HG03060 (cell line): ENCODE results near the gene IGSF21.

Source experiments
- ATAC-seq: cut with Tn5 transposase; IDR thresholded peaks from one replicate; pipeline ENCODE4 v1.9.1; 2021; ENCODE audit warnings: low read depth, moderate number of reproducible peaks; ENCODE audit not compliant: unreplicated experiment

The IGSF21 gene

DNA sequence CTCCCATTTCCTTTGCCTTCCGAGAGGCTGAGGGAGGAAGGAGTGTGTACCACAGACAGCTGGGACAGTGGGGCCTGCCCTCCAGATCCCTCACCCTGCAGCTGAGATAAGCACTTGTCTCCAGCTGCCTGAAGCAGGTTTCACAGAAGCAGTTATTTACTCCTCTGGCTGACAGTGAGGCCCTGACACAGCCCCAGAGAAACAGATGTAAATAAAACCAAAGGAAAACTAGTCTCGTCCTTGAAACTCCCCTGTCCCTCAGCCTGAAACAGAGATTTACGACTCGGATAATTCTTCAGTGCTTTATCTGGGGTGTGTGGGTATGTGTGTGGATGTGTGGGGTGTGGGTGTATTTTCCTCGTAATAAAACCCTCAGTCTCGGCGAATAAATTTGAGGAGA is 181.1 kb downstream of the IGSF21 start:
- ATAC-seq, result no peak

DNA sequence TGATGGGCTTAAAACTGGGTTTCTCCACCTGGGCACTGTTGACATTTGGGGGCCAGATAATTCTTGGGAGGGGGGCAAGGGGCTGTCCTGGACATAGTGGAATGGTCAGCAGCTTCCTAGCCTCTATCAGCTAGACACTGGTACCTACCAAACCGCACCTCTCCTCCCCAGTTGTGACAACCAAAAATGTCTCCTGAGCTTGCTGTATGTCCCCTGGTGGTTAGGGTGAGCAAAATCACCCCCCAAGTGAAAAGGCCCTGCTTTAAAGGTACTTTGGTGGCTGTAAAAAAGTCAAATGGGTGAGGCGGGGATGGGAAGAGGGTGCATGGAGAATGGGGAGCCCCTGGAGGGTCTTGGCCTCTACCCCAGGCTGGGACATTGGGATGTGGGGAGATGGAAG is 182.0 kb downstream of the IGSF21 start:
- no peak for ATAC-seq

DNA sequence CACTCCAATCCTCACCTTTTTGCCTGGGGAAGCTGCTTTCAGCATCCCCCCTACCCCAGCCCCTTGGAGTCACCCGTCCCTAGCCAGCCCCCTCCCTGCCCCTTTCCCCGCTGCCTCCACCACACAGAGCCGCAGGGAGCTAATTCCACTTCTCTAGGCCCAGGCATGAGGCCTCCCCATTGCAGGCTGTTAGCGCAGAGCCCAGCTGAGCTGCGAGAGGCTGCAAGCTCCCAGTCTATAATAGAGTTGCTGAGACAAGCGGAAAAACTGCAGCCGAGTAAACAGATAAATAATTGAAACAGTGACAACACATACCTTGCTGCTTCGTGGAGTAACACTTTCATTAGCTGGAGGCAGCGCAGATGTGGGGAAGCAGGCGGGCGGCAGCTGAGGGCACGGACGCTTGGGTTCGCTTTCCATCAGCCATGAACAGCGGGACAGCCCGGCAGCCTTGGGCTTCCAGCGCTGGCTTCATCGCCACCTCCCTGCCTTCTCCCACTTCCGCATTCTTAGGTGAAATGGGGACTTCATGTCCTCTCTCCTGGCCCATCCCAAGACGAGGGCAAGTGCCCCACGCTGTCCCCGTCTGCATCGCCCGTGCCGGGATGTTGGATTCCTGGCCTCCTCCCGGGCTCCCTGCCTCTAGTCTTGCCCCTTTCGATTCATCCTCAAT is 183.3 kb downstream of the IGSF21 start:
- ATAC-seq, result no peak

DNA sequence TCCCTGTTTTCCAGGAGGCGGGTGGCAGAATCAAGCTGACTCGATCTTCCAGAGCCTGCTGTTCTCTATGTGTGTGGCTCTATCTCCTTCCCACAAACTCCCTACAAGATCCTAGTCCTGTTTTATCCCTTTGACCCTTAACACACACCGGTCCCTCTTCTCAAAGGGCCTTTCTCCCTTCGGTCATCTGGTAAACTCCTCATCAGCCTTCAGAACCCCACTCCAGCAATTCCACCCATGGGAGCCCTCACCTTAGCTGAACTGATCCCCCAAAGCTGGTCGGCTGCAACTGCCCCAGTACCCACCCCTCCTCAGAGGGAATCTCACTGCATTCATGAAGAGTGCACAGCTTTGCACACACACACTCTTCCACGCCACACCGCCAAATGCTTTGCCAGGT is 184.9 kb downstream of the IGSF21 start:
- ATAC-seq, result no peak

DNA sequence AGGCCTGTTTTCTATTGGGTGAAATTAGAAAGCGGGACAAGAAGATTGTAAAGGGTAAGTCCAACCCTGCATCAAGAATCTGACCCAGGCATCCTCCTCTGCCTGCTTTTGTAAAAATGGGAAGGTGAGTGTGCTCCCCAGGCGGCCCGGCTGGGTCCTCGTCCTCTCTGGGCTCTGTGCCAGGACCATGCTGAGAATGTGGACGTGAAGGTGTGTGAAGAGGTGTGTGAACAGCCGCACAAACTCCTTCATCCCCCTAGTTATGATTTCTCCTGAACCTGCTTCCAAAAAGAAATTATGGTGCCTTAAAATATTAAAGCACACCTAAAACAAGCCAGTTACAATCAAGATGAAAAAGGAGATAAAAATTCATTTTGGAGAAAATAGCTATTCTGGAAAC is 185.7 kb downstream of the IGSF21 start:
- ATAC-seq, result no peak

DNA sequence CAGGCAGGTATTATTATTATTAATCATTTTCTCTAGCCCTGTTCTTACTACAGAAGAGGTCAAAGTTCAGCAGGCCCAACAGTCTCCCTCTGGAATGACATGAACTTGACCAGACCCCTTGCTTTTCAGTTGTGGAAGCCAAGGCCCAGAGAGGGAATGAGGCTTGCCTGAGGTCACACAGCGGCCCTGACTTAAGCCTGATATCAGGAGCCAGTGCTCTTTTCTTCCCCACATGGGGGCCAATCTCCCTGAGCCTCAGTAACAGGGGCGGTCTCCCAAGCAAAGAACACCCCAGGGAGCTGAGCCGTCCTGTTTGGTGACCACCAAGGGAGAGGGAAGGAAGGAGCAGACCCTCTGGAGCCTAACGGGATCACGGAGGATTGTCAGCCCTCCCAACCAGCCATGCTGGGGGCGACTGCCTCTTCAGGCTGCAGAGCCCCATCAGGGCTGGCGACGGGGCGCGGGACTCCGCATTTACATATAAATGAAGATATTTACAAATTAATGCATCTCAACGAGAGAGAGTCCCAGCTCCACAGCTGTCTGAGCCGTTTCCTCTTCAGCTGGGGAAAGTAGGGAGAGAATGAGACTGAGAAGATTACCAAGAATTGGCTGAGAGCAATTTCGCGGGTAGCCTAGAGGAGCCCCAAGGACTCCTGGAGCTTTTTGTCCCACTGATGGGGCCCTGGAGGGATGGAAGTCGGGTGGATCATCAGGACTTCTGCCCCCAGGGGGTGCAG is 187.0 kb downstream of the IGSF21 start:
- no peak for ATAC-seq

DNA sequence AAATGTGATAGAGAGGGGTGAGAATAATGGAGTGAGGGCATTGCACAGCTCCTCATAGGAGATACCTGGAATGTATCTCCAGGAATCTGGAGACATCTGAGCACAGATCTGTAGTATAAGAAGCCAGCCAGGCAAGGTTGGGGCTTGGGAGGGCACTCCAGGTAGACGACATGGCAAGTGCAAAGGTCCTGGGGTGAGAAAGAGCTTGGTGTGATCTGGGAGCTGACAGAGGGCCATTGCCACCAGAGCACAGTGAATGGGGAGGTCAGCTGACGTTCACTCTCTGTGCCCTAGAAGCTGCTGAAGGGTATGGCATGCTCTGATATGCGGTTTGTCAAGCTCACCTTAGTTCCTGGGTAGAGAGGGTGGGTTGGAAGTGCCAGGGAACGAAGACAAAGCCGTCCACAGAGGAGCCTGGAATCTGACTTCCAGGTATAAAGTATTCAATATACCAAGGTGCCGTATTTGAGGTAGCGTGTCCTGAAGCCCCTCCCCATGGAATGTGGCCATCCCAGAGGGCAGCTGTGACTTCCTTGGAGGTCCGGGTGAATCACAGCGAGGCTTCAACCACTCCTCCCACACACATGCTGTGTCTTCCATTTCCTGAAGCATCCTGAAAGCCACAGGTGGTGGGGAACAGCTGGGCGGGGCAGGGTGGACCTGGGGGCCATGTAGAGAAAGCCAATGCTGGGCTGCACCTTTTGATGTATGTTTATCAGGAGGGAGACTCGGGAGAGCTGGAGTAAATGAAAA is 190.5 kb downstream of the IGSF21 start:
- ATAC-seq, result no peak

DNA sequence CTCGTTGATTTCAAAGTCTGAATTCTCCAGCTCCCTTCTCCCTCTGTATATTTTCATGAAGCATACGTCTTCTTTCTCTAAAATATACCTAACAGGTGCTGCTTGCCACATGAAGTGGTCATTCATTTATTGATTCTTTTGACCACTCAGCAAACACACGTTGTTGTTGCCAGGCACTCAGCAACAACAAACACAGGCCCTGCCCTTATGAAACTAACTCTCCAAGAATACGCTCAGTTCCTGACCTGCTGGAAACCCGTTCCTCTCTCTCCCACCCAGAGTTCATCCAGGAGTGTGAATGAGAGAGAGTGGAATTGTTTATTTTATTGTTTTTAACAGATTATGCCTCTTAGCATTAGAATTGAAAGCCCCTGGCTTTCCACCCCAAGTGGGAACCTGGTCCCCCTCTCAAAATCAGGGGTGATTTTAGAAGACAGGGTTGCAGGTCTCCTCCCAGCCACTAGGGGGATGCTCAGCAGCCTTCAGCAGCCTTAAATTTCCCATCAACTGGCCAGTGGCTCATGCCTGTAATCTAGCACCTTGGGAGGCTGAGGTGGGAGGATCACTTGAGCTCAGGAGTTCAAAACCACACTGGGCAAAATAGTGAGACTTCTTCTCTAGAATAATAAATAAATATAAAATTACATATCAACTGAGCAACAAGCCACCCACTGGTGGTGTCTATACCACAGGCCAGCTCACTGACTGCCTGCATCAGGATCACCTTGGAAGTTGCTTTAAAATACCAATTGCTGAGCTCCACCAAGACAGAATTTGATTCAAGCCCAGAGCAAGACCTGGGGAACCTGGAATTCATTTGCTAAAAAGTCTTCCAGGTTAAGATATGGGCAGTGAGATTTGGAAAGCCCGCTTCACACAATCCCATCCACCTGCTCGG is 192.1 kb downstream of the IGSF21 start:
- no peak for ATAC-seq

DNA sequence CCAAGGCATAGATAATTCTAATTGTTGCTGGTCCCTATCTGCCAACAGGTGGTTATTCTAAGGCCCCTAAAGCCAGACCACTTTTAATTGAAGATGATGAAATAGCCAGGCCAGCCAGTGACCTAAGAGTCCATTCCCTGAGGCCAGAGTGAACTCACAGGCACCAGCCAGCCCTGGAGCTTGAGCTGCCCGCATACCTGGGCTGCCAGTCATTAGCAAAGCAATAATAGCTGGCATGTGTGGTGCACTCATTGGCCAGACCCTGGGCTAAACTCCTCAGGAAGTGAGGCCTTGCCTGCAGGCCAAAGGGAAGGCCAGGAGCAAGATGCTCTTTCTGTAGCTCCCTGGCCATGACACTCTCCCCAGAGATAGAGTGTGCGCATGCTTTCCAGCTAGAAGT is 192.8 kb downstream of the IGSF21 start:
- no peak for ATAC-seq

DNA sequence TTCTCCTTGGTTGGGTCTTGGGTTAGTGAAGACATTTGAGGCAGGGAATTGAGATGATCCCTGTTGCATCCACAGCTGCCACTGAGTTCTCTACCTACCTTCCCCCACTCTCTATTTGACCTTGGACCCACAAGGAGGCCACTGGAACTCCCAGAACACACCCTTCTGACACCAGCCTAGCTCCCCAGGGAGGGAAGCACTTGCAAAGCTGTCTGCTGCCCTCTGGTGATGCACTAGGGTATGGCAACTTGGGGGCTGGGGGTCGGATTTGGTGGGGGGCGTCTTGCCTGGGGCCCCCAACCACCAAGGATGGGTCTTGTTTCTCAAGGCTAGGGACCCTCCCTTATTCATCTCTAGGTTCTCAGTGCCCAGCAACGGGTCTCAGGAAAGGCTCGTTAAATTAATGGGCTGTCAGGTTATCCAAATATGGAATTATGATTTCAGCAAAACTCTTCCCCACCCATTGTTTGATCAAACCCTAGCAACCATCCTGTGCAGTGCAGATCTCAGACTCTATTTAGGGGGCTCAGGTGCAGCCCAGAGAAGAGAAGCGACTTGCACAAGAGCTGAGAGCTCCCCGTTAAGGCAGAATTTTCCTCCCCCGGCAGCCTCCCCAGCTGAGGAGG is 195.3 kb downstream of the IGSF21 start:
- no peak for ATAC-seq

DNA sequence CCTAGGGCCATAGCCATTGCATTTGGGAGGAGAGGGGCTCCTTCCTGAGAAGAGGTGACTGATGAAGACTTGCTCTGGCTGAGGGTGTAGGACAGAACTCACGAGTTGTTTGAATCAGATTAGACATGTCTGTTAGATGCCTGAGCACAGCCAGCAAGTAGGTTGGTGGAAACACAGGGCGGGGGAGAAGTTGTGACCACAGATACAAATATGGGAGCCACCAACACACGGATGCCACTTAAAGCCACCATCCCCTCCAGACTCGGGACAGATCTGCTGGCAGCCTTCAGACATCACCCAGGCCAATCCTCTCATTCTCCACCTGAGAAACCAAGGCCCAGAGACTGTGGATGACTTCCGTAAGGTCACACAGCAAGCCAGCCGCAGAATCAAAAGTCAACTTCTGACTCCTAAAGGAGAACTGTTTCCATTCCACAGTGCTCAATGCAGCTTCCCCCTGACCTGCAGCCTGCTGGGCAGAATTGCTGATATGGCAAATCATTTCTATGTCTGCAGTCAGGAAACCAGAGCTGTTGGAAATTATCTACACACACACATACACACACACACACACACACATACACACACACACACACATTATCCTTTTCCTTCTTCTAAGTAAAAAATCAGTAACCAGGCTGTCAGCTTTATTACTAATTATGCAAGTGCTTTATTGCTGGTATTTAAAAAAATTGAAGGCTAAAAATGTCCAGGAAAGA is 196.7 kb downstream of the IGSF21 start:
- ATAC-seq, result no peak

DNA sequence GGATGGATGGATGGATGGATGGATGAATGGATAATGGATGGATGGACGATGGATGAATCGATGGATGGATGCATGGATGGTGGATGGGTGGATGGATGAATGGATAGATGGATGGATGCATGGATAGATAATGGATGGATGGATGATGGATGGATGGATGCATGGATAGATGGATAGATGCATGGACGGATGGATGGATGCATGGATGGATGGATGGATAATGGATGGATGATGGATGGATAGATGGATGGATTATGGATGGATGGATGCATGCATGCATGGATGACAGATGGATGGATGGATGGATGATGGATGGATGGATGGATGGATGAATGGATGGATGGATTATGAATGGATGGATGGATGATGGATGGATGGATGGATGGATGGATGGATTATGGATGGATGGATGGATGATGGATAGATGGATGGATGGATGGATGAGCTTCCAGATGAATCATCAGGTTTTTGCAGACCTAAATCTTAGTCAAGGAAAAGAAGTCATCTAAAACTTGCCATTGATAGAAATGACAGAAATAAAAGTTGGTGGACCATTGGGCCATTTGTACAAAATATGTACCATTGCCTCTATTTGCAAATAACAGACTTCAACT is 197.7 kb downstream of the IGSF21 start:
- ATAC-seq, result no peak

DNA sequence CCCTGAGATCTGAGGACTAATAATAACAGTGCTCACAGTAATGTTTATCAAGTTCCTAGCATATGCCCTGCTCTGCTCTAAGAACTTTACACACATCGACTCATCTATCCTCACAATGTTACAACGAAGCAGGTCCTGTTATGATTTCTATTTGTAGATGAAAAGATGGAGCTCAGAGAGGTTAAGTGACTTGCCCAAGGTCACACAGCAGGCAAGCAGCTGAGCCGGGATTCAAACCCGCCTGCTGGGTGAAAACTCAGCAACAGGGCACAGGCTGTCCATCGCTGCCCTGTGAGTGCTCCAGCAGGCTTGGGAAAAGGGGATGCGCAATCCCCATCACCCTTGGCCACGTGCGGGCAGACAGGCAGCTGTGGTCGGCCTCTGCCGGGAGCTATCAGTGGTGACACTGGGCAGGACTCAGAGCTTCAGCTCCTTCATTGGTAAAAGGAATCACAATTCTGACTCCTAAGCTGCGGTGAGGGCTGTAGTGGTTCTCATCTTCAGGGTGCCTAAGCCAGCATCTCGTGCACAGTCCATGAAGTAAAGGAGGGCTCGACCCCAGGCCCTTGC is 199.8 kb downstream of the IGSF21 start:
- ATAC-seq, result no peak

DNA sequence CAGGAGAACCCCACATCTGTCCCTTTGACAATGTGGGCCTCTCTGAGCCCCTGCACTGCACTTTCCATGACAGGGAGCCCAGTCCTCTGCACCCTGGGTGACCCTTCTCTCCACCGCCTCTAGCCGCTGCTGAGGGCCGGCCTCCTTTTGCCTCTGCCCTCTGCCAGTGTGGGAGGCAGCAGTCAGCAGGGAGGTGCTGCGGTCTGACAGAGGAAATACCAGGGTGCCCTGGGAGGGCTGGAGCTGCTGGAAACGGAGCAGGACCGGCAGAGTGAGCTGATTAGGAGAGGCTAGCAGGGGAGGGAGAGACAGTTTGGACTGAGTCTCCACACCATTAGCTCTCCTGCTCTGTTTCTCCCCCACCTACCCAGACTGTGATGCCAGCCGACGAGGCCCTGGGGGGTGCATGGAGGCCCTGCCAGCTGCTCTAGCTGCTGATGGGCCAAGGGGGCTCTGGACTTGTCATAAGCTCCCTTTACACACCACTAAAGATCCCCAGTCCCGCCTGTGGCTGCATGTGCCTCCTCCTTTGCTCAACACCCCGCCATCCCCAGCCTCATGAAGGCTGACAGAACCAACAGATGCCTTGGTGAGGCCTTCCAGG is 202.1 kb downstream of the IGSF21 start:
- no peak for ATAC-seq

DNA sequence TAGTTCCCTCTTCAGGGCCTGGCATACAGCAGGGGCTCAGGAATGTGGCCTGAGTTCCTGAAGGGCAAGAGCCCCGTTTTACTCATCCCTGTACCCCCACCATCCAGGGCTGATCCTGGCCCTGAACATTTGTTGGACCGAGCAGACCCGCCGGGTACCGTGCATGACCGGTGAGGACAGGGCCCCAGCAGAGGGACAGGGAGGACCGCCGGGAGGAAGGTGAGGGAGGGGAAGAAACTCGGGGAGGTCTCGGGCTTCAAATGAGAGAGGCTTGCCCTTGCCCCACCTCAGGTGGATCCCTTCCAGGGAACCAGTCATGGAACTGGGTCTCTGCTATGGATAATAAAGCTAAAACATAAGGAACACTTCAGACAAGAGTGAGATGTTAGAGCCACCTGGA is 205.4 kb downstream of the IGSF21 start:
- ATAC-seq, result no peak

DNA sequence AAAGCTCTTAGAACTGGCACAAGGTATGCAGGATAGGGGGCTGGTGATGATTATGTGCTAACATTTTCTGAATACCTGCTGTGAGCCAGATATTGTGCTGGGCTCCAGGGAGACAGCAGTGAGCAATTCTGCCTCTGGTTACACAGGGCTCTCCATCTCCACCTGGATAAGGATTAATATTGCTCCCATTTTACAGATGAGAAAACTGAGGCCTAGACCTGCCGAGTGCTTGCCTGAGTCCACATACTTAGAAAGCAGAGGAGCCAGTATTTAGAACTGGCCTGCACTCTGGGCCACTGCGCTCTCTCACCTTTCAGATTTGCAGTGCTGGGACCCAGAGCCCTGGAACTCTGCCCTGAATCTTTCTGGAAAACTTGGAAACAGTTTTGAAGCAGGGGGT is 205.9 kb downstream of the IGSF21 start:
- no peak for ATAC-seq

DNA sequence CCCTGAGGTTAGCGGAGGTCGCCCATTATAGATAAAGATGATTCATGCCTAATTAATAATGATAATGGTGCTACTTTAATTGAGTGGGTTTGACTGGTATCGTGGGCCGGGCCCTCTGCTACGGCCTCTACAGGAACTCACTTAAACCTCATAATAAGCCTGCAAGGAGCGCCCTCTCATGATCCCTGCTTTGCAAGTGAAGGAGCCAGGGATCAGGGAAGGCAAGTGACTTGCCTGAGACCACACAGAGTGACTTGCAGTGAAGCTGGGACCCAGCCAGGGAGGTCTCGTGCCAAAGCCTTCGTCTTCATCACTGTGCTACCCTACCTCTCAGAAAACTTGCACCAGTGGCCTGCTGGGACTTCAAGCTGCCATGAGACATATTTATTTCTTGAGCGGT is 206.8 kb downstream of the IGSF21 start:
- no peak for ATAC-seq

DNA sequence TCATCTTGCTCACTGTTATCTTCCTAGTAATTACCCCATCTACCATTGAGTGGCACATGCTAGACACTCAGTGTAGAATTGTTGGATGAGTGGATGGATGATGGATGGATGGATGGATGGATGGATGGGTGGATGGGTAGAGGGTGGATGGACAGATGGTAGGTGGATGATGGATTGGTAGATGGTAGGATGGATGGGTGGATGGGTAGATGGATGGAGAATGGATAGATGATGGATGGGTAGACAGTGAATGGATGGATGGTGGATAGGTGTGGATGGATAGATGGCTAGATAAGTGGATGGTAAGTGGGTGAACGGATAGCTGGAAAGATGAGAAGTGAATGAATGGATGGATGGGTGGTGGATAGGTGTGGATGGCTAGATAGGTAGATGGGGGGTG is 207.9 kb downstream of the IGSF21 start:
- ATAC-seq, result no peak
